ENCODE results near the gene HEXIM1. TPM values are rescaled to one million over a fixed set of nuclear protein-coding genes. Genes with fewer than 3 reads are reported as not detected.
"Not testable (repeated sequence)": the region's sequence is repeated elsewhere in the genome, so short reads cannot be mapped to it uniquely, and the experiment has no call there.

Gene HEXIM1
- total RNA-seq, 5 donors from 2014 or later (not counting 1 experiment from before 2014, with no cell fraction given): 32.3 to 55.9 (median 34.5) TPM

DNA sequence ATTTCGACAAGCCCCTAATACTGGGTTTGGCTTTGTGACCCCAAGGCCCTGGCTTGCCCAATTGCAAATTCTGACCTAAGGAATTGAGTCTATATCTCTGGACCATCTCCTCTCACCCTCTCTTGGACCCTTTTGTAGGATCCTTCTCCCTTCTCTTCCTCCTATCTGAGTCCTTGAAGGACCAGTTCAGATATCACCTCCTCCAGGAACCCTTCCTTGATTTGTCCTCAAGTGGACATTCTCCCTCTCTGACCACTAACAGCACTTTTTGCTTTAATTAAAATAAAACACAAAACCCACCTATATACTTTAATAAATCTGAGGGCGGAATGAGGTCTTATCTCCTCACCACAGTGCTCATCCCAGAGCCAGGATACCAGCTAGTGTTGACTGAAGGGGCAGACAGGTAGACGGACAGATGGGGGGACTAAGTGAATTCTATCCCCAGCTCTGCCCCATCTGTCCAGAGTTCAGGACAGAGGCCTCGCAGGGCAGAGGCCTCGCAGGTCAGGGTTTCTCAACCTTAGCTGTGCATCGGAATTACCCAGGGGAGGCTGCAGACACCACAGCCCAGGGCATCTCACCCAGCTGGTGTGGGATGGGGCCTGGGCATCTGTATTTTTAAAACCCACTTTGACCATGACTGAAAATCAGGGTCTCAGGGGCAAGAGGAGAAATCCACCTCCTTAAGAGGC, 25.1 kb upstream of the HEXIM1 start:
- H3K4me1 ChIP-seq (ENCODE audit: control insufficient read depth in 1 of 2, extremely low read depth in 1 of 2, insufficient read depth in 2 of 2, low read length in 2 of 2): peaks cover 0 to 8% of the 10 kb centered on the region in 2 experiments
- no peak overlapping the region for H3K27ac Mint-ChIP-seq
- no peak overlapping the region for H3K27ac ChIP-seq (ENCODE audit: low read length)
- no peak overlapping the region for H3K4me3 Mint-ChIP-seq
- CTCF ChIA-PET: no interaction called here
- H3K4me1 Mint-ChIP-seq: peaks cover 0 to 3% (median 0%) of the 10 kb centered on the region in 3 donors
- peaks cover 0 to 4% of the 10 kb centered on the region in 2 donors for H3K27me3 Mint-ChIP-seq
- H3K9me3 ChIP-seq: no peaks in the 10 kb centered on the region
- H3K36me3 ChIP-seq (ENCODE audit: control insufficient read depth in 2 of 2, extremely low read depth in 1 of 2, insufficient read depth in 1 of 2, low read length in 1 of 2): no peaks in the 10 kb centered on the region
- POLR2A ChIA-PET: no interaction called here
- 80% methylated on average over 1 of the region's 6 CpGs for WGBS (ENCODE audit: insufficient coverage)
- H3K27me3 ChIP-seq (replicated peaks in 1 of 2; ENCODE audit: control insufficient read depth in 2 of 2, extremely low read depth in 1 of 2, insufficient read depth in 2 of 2, low read length in 1 of 2): peaks cover 0 to 10% of the 10 kb centered on the region in 2 experiments
- DNase-seq (no peak), ATAC-seq (replicated peaks in 1 of 4) (no peak)
- no peaks in the 10 kb centered on the region for H3K9me3 Mint-ChIP-seq
- no peaks in the 10 kb centered on the region for H3K36me3 Mint-ChIP-seq
- no peak overlapping the region for H3K4me3 ChIP-seq (ENCODE audit: control insufficient read depth in 1 of 2, extremely low read depth in 1 of 2, low read length in 1 of 2)

GRCh38 chr17:45123930-45124796, 24.1 kb upstream of the HEXIM1 start:
- Histone ChIP-seq H3K36me3 (ENCODE audit: control insufficient read depth in 2 of 2, extremely low read depth in 1 of 2, insufficient read depth in 1 of 2, low read length in 1 of 2) (no peaks in the 10 kb centered on the region), H3K27ac (ENCODE audit: low read length) (no peak overlapping the region), H3K4me3 (ENCODE audit: control insufficient read depth in 1 of 2, extremely low read depth in 1 of 2, low read length in 1 of 2) (no peak overlapping the region), H3K9me3 (no peaks in the 10 kb centered on the region), H3K27me3 (replicated peaks in 1 of 2; ENCODE audit: control insufficient read depth in 2 of 2, extremely low read depth in 1 of 2, insufficient read depth in 2 of 2, low read length in 1 of 2) (peaks cover 0 to 10% of the 10 kb centered on the region in 2 experiments), H3K4me1 (ENCODE audit: control insufficient read depth in 1 of 2, extremely low read depth in 1 of 2, insufficient read depth in 2 of 2, low read length in 2 of 2) (peaks cover 0 to 8% of the 10 kb centered on the region in 2 experiments)
- peak overlapping the region in 1 of 2 donors; percentile 39 for H3K27ac Mint-ChIP-seq
- ChIA-PET CTCF (no interaction called here), POLR2A (no interaction called here)
- no peak overlapping the region for H3K4me3 Mint-ChIP-seq
- 79% methylated on average over 7 of the region's 15 CpGs for WGBS (ENCODE audit: insufficient coverage)
- peaks cover 0 to 3% (median 0%) of the 10 kb centered on the region in 3 donors for H3K4me1 Mint-ChIP-seq
- no peaks in the 10 kb centered on the region for H3K36me3 Mint-ChIP-seq
- no peaks in the 10 kb centered on the region for H3K9me3 Mint-ChIP-seq
- DNase-seq: peak in 3 of 35 experiments; percentile 13 to 33 (median 28)
- ATAC-seq (replicated peaks in 1 of 4): peak; percentile 34 to 82 (median 60)
- peaks cover 0 to 4% of the 10 kb centered on the region in 2 donors for H3K27me3 Mint-ChIP-seq

DNA sequence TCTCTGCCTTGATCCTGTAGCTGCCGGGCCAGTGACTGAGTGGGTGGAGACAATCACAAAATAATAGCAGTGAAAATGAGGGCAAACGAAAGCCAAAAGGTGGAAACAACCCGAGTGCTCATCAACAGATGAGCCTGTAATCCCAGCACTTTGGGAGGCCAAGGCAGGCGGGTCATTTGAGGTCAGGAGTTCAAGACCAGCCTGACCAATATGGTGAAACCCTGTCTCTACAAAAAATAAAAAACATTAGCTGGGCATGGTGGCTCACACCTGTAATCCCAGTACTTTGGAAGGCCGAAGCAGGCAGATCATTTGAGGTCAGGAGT, 23.5 kb upstream of the HEXIM1 start:
- H3K27ac Mint-ChIP-seq; CTCF ChIA-PET; ATAC-seq (replicated peaks in 1 of 4); H3K27ac ChIP-seq (ENCODE audit: low read length); DNase-seq; H3K4me3 Mint-ChIP-seq; H3K4me1 Mint-ChIP-seq; H3K27me3 Mint-ChIP-seq; POLR2A ChIA-PET; H3K4me3 ChIP-seq (ENCODE audit: control insufficient read depth in 1 of 2, extremely low read depth in 1 of 2, low read length in 1 of 2); H3K9me3 Mint-ChIP-seq; H3K36me3 Mint-ChIP-seq; H3K4me1 ChIP-seq (ENCODE audit: control insufficient read depth in 1 of 2, extremely low read depth in 1 of 2, insufficient read depth in 2 of 2, low read length in 2 of 2); H3K36me3 ChIP-seq (ENCODE audit: control insufficient read depth in 2 of 2, extremely low read depth in 1 of 2, insufficient read depth in 1 of 2, low read length in 1 of 2); H3K9me3 ChIP-seq: not testable (repeated sequence)
- peaks cover 0 to 10% of the 10 kb centered on the region in 2 experiments for H3K27me3 ChIP-seq (replicated peaks in 1 of 2; ENCODE audit: control insufficient read depth in 2 of 2, extremely low read depth in 1 of 2, insufficient read depth in 2 of 2, low read length in 1 of 2)
- WGBS (ENCODE audit: insufficient coverage): 56% methylated on average over 2 of the region's 5 CpGs

DNA sequence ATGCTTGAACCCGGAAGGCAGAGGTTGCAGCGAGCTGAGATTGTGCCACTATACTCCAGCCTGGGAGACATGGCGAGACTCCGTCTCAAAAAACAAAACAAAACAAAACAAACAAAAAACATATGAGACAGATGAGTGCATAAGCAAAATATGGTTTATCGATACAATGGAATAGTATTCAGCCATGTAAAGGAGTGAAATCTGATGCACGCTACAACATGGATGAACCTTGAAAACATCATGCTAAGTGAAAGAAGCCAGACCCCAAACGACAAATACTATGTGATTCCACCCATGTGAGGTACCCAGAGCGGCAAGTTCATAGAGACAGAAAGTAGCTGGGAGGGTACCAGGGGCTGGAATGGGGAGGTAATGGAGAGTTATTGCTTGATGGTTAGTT, 22.8 kb upstream of the HEXIM1 start:
- no peaks in the 10 kb centered on the region for H3K9me3 ChIP-seq
- H3K4me3 Mint-ChIP-seq: no peak overlapping the region
- H3K27ac ChIP-seq (ENCODE audit: low read length): no peak overlapping the region
- no peak overlapping the region for H3K27ac Mint-ChIP-seq
- H3K4me1 Mint-ChIP-seq: peaks cover 0 to 3% (median 0%) of the 10 kb centered on the region in 3 donors
- ATAC-seq (replicated peaks in 1 of 4) (no peak), DNase-seq (no peak)
- no peaks in the 10 kb centered on the region for H3K36me3 ChIP-seq (ENCODE audit: control insufficient read depth in 2 of 2, extremely low read depth in 1 of 2, insufficient read depth in 1 of 2, low read length in 1 of 2)
- WGBS (ENCODE audit: insufficient coverage): 94% methylated on average over 4 of the region's 8 CpGs
- H3K36me3 Mint-ChIP-seq: no peaks in the 10 kb centered on the region
- H3K9me3 Mint-ChIP-seq: no peaks in the 10 kb centered on the region
- ChIA-PET CTCF (no interaction called here), POLR2A (no interaction called here)
- H3K27me3 ChIP-seq (replicated peaks in 1 of 2; ENCODE audit: control insufficient read depth in 2 of 2, extremely low read depth in 1 of 2, insufficient read depth in 2 of 2, low read length in 1 of 2): peaks cover 0 to 8% of the 10 kb centered on the region in 2 experiments
- H3K4me3 ChIP-seq (ENCODE audit: control insufficient read depth in 1 of 2, extremely low read depth in 1 of 2, low read length in 1 of 2): no peak overlapping the region
- H3K4me1 ChIP-seq (ENCODE audit: control insufficient read depth in 1 of 2, extremely low read depth in 1 of 2, insufficient read depth in 2 of 2, low read length in 2 of 2): peaks cover 0 to 8% of the 10 kb centered on the region in 2 experiments
- peaks cover 0 to 4% of the 10 kb centered on the region in 2 donors for H3K27me3 Mint-ChIP-seq

DNA sequence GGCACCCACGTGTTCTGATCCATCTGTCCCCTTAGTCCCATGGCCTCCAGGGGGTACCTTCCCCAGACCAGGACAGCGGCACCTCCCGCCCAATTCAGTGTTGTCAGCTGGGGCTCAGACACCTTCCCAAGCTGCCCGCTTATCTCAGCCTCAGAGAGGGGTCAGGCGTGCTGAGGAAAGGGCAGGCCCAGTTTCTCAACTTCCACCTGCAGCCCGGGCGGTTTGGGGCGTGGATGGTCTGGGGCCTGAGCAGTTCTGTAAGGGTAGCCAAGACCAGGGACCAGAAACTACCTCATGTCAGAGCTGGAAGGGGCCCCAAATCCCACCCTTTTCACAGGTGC, 21.1 kb upstream of the HEXIM1 start:
- Histone ChIP-seq H3K36me3 (ENCODE audit: control insufficient read depth in 2 of 2, extremely low read depth in 1 of 2, insufficient read depth in 1 of 2, low read length in 1 of 2) (no peaks in the 10 kb centered on the region), H3K27ac (ENCODE audit: low read length) (no peak overlapping the region), H3K4me1 (ENCODE audit: control insufficient read depth in 1 of 2, extremely low read depth in 1 of 2, insufficient read depth in 2 of 2, low read length in 2 of 2) (peaks cover 0 to 18% of the 10 kb centered on the region in 2 experiments), H3K9me3 (no peaks in the 10 kb centered on the region), H3K27me3 (replicated peaks in 1 of 2; ENCODE audit: control insufficient read depth in 2 of 2, extremely low read depth in 1 of 2, insufficient read depth in 2 of 2, low read length in 1 of 2) (peaks cover 0 to 16% of the 10 kb centered on the region in 2 experiments), H3K4me3 (ENCODE audit: control insufficient read depth in 1 of 2, extremely low read depth in 1 of 2, low read length in 1 of 2) (no peak overlapping the region)
- Mint-ChIP-seq H3K27me3 (no peaks in the 10 kb centered on the region), H3K27ac (no peak overlapping the region), H3K36me3 (no peaks in the 10 kb centered on the region), H3K4me3 (no peak overlapping the region), H3K9me3 (no peaks in the 10 kb centered on the region), H3K4me1 (peaks cover 0 to 4% (median 0%) of the 10 kb centered on the region in 3 donors)
- ChIA-PET CTCF (no interaction called here), POLR2A (no interaction called here)
- WGBS (ENCODE audit: insufficient coverage): 100% methylated on average over 5 of the region's 8 CpGs
- no peak for ATAC-seq (replicated peaks in 1 of 4)
- DNase-seq: no peak

- no peaks in the 10 kb centered on the region for H3K36me3 ChIP-seq (ENCODE audit: control insufficient read depth in 2 of 2, extremely low read depth in 1 of 2, insufficient read depth in 1 of 2, low read length in 1 of 2)
- Mint-ChIP-seq H3K4me1 (peaks cover 0 to 4% (median 0%) of the 10 kb centered on the region in 3 donors), H3K9me3 (no peaks in the 10 kb centered on the region), H3K4me3 (no peak overlapping the region), H3K27ac (no peak overlapping the region), H3K27me3 (no peaks in the 10 kb centered on the region), H3K36me3 (no peaks in the 10 kb centered on the region)
- WGBS (ENCODE audit: insufficient coverage): 81% methylated on average over 20 of the region's 20 CpGs
- H3K9me3 ChIP-seq: no peaks in the 10 kb centered on the region
- H3K4me1 ChIP-seq (ENCODE audit: control insufficient read depth in 1 of 2, extremely low read depth in 1 of 2, insufficient read depth in 2 of 2, low read length in 2 of 2): peaks cover 0 to 19% of the 10 kb centered on the region in 2 experiments
- no peak overlapping the region for H3K4me3 ChIP-seq (ENCODE audit: control insufficient read depth in 1 of 2, extremely low read depth in 1 of 2, low read length in 1 of 2)
- peaks cover 0 to 16% of the 10 kb centered on the region in 2 experiments for H3K27me3 ChIP-seq (replicated peaks in 1 of 2; ENCODE audit: control insufficient read depth in 2 of 2, extremely low read depth in 1 of 2, insufficient read depth in 2 of 2, low read length in 1 of 2)
- ATAC-seq (replicated peaks in 1 of 4) (no peak), DNase-seq (no peak)
- H3K27ac ChIP-seq (ENCODE audit: low read length): no peak overlapping the region
- ChIA-PET POLR2A (no interaction called here), CTCF (no interaction called here)
Measured at GRCh38 chr17:45127548-45128300, 20.6 kb upstream of the HEXIM1 start.

All from T-cell (primary cell).